Activated T-helper 1 cell treated with Interleukin-2 at 50 U/mL for 16 hours (primary cell): ENCODE data around the gene ESCO1.

Source experiments
- DNase-seq: peaks from one replicate; pipeline ENCODE4 v3.0.0-alpha.2; 2020; ENCODE audit warnings: low read depth

The ESCO1 gene

DNA sequence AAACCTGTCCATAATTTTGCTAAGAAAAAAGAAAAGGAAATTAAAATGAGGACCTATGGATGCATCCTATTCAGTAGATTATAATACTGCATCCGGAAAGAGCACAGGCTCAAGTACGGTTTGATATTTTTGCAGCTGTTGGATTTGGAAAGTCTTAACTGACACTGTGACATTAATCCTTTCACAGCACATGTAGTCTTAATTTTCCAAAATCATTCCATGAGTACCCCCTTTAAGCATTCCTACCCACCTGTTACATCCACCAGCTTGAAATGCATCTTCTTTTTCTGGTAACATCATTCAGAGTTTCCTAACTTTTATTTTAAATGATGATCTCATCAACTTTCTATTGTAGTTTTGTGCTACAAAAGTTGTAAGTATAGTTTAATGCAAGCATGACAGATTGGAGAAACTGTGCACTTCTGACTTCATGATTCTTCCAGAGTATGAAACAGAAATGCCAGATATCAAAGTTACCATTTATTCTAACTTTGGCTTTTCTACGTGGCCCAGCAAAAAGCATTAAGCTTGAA, 113.5 kb downstream of the ESCO1 start:
- no peak for DNase-seq

DNA sequence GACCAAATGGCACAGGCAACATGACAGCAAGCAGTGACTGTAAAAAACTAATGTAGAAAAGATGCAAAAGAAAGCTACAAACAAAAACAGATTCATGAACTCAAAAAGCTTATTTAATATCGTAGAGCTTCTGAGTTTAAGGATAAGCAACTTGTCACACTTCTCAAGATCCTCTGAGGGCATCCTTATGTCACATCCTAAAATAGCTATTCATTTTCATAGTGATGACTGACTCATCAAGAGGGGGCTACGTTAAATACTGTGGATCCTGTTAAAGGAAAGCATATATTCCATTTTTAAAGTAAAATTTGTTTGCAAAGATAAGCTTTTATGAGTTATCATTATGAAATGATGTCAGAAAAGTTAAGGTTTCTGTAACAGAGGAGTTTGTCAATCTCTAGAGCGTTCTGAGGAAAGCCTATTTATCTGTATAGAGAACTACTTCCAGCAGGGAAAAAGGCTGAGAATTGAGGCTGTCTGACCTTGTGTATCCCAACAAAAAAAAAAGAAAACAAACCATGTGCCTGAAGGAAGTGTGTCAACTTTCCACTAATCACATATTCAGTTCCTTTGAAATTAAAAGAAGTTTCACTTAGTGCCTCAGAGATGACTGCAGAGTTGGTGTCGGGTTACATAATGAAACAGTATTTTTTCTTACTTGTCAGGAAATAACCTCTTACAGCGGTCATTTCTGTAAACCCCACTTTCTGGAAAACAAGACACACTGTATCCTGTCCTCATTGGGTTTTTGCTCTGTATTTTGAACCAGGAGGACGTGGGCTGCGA, 115.5 kb downstream of the ESCO1 start:
- no peak for DNase-seq

DNA sequence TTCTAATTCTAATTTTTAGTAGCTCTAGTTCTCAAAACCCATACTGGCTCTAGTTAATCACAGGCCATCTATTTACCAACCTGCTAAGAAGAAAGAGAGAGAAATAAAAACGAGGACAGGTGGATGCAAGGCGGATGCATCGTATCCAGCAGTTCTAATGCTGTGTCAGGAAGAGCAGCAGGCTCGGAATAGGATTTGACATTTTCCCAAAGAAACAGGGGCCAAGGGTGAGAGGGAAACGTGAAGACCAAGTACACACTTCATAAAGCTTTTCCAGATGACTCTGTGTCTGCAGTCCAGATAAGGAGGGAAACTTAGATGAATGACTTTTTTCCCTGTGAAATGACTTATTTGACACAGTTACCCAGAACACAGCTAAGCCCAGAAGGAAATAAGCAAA, 117.5 kb downstream of the ESCO1 start:
- DNase-seq: no peak

DNA sequence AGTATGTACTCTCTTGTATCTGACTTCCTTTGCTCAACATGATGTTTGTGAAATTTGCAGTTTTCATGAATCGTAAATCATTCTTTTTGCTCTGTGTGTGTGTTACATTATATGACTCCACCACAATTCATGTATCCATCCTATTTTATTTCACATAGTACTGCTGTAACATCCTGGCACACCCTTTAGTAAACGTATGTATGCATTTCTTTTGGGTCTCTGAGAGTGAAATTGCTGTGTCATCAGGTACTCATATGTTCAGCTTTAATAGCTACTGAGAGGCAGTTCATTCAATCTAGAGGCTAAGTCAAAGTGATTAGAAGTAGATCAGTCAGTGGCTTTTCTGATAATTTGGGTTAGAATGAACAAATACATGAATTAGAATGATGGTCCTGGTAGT, 118.8 kb downstream of the ESCO1 start:
- no peak for DNase-seq

DNA sequence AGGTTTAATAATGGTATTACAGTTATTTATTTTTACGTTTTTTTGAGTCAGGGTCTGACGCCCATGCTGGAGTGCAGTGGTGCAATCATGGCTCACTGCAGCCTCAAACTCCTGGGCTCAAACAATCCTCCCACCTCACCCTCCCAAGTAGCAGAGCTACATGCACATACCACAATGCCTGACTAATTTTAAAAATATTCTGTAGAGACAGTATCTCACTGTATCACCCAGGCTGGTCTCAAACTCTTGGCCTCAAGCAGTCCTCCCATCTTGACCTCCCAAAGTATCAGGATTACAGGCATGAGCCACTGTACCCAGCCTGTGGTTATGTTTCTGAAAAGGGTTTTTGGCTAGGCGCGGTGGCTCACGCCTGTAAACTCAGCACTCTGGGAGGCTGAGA, 120.8 kb downstream of the ESCO1 start:
- no peak for DNase-seq
